ENCODE measurements around the gene FBXW5.

DNA sequence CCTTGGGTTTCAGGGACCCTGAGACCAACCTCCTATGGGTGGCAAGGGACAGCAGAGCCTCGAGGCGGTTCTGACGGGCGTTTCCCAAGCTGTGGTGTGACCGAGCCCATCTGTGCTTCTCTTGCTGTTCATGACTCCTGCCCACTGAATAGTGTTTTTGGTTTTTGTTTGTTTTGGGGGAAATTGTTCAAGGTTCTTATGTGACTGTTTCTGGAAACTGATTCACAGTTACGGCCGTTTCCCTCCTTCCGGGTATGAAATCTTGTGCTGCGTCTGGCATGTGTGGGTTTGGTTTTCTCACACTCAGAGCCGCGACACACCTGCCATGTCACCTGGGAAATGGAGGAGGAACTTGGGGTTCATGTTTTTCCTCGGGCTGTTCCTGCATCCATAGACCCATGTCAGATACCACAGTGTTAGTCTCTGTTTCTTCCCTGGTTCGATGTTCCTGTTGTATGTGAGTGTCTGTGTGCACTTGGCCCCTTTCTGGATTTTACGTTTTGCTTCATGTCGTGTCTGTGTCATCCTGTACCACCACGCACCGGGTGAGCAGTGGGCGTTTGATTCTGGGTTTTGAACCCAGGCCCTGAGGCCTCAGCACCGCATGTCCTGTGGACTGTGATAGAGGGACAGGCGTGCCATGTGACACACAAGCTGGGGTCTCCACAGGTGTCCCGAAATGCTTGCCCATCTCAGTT, 28.8 kb downstream of the FBXW5 start:
- TF ChIP-seq CREB1 (CRISPR knock-in tag; IDR thresholded peaks at IDR 0.05): no peak
- TF ChIP-seq, protein P1, sequence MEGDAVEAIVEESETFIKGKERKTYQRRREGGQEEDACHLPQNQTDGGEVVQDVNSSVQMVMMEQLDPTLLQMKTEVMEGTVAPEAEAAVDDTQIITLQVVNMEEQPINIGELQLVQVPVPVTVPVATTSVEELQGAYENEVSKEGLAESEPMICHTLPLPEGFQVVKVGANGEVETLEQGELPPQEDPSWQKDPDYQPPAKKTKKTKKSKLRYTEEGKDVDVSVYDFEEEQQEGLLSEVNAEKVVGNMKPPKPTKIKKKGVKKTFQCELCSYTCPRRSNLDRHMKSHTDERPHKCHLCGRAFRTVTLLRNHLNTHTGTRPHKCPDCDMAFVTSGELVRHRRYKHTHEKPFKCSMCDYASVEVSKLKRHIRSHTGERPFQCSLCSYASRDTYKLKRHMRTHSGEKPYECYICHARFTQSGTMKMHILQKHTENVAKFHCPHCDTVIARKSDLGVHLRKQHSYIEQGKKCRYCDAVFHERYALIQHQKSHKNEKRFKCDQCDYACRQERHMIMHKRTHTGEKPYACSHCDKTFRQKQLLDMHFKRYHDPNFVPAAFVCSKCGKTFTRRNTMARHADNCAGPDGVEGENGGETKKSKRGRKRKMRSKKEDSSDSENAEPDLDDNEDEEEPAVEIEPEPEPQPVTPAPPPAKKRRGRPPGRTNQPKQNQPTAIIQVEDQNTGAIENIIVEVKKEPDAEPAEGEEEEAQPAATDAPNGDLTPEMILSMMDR (IDR thresholded peaks at IDR 0.05): no peak
- TF ChIP-seq ATF1 (CRISPR knock-in tag; IDR thresholded peaks at IDR 0.05): no peak
- TF ChIP-seq, protein P2, sequence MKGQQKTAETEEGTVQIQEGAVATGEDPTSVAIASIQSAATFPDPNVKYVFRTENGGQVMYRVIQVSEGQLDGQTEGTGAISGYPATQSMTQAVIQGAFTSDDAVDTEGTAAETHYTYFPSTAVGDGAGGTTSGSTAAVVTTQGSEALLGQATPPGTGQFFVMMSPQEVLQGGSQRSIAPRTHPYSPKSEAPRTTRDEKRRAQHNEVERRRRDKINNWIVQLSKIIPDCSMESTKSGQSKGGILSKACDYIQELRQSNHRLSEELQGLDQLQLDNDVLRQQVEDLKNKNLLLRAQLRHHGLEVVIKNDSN (CRISPR knock-in tag; IDR thresholded peaks at IDR 0.05): no peak
- TF ChIP-seq ELF4 (CRISPR knock-in tag; IDR thresholded peaks at IDR 0.05; ENCODE audit: low read depth): no peak
- no peak for TF ChIP-seq SP1 (CRISPR knock-in tag; conservative IDR thresholded peaks at IDR 0.05)
- TF ChIP-seq, protein P3, sequence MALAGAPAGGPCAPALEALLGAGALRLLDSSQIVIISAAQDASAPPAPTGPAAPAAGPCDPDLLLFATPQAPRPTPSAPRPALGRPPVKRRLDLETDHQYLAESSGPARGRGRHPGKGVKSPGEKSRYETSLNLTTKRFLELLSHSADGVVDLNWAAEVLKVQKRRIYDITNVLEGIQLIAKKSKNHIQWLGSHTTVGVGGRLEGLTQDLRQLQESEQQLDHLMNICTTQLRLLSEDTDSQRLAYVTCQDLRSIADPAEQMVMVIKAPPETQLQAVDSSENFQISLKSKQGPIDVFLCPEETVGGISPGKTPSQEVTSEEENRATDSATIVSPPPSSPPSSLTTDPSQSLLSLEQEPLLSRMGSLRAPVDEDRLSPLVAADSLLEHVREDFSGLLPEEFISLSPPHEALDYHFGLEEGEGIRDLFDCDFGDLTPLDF (CRISPR knock-in tag; IDR thresholded peaks at IDR 0.05): no peak

Measured in WTC11 (cell line).